NCI-H460 (cell line): ENCODE data around the gene HDAC11. TPM values are rescaled to one million over a fixed set of nuclear protein-coding genes. Genes with fewer than 3 reads are reported as not detected.
"Not testable (repeated sequence)": the region's sequence is repeated elsewhere in the genome, so short reads cannot be mapped to it uniquely, and the experiment has no call there.

Experiments used
- DNase-seq: peaks from one replicate; pipeline ENCODE4 v3.0.0-alpha.2; 2016; ENCODE audit warnings: low read depth; ENCODE audit errors: extremely low read depth
- total RNA-seq: library from RNA; depleted of rRNA; stranded (reverse); fragments of >200 nt; shearing (Covaris generic); gene quantifications from 2 replicates; pipeline ENCODE4 v1.2.3, GENCODE V29; 2014

HDAC11 gene
- total RNA-seq, 1 experiment from 2014 or later = 1.6 TPM

DNA sequence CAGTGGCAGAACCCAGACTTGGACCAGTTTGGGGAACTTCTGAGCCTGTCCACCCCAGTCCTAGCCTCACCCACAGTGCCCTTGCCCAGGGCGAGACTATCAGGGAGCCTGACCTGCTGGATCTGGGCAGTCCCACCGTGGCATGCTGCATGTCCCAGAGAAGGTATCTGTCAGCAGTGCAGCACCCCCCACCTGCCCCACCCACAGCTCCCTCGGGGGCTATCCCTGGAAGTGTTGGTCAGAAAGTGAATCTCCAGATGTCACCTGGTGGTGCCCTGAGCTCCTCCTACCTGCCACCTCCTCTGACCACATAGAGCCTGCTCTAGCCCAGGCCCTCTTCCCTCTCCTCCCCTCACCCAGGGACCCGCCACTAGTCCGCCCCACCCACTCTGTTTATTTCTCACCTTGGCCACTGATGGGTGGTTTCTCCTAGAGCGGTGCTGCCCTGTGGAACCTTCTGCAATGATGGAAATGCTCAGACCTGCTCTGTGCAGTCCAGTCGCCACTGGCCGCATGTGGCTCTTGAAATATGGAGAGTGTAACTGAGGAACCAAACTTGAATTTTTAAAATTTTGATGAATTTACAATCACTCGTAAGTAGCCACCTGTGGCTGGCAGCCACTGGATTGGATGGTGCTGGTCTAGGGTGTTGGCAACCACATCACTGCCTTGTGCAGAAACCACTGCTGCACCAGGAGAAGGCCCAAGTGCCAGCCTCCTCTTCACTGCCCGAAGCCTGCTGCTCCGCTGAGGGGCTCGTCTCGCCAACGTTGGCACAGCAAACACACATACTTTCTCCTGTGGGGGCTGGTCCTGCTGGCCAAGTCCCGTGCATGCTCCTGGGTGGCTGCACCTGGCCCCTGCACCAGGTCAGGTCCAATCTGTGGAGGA is 13.1 kb downstream of the HDAC11 start:
- no peak for DNase-seq

DNA sequence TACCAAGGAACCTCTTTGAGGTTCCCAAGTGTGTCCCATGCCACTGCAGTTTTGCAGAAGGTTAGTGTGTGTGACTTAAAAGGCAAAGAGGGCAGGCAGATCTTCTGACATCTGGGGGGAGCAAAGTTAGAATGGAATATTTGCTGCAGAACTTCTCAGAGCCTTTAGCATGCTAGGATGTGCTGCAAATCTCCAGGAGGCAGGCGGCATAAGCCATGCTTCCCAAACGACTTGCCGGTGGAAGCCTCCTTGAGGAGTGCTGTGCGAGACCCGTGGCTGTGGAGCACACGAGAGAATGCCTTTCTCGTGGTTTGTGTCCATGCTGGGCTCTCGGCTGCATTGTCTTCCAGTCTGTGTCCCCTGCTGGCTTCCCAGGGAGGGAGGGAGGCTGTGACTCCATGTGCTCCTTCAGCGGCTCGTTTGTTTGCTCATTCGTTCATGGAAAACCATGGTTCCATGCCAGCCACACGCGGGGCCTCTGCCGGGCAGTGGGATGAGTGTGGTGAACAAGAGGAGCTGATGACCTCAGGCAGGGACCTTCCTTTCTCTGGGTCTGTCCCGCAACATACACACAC is 13.8 kb downstream of the HDAC11 start:
- no peak for DNase-seq

DNA sequence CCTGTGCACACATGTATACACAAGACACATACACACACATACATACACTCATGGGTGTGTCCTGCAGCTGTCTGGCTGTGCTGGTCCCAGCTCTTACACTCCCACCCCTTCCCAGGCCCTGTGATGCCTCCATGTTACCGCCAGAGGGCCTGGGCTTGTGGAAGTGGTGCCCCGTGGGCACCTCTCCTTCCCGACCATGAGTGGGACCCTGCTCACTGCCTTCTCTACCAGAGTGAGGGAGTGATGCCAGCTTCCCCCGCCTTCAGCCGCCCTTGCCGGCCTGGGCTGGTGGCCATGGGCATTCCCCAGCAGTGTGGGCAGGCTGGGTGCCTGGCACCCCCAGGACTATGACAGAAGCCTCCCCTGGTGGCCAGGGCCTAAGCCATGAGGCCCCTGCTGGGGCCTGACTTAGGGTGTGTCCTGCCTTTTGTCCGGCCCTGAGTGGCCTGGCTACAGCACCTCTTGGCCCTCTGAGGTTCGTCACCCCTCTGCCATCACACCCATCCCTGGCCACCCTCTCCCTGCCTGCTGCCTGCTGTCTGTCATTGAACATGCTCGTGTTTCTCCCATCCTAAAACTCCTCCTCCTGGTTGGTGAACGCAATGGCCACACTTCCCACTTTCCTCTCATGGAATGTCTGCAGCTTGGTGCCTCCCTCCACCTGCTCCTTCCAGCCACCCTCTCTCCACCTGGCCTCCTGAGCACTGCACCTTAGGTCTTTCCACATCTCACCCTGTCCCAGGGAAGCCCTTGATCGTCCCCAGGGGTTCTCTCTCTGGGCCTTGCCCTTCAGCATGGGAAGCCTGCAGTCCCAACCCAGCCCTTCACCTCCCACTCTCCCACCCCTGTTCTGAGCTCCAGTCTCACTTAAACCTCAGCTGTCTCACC is 14.6 kb downstream of the HDAC11 start:
- peak; percentile 17 for DNase-seq

DNA sequence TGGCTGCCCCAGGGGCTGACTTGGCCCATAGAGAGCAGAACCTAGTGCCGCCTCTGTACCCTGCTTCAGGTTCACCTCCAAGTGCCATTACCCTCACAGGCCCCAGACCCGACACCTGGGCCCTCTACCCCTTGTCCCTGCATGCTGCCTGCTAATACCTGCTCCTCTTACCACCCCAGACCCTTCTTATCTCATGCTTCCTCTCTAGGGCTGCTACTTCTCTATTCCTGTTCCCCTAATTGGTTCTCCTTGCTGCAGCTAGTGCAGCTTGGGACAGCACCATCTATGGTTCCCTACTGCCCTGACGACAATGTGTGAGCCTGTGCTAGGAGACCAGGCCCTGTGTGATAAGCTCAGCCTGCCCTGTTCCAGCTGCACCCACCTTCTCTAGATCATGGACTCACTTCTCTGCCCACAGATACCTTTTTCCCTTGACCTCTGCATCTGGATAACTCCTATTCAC is 15.3 kb downstream of the HDAC11 start:
- DNase-seq = no peak

DNA sequence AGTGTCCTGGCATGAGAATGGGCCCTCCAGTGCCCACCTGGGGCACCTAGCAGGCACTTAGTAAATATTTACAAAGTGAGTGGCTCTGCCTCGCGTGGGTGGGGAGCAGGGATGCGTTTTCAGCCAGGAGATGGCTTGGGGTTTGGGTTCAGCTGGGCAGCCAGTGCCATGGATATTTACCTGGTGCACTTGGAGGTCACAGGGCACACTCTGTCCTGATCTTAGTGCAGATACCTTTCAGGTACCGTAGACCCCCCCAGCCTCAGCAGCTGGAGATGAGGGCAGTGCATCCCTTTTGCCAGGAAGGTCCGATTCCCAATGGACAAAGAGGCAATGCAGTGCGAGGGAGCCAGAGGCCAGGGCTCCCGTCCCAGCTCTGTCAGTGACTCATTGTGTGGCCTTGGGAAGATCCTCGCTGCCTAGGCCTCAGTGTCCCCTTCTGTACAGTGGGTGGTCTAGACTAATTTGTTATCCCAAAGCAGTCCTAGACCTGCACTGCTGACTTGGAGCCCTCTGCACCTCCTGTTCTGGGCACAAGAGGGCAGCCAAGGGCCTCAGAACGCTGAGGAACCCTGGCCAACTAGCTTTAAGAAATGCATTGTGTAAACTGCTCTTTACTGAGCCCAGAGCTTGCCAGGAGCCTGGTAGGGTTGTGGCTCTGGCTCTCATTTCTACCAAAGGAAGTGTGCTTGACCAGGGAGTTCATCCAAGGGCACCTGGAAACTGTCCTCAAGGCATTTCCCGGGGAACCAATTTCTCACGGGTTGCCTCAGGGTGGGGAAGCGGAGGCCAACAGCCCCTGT is 16.0 kb downstream of the HDAC11 start:
- DNase-seq = peak; percentile 63

DNA sequence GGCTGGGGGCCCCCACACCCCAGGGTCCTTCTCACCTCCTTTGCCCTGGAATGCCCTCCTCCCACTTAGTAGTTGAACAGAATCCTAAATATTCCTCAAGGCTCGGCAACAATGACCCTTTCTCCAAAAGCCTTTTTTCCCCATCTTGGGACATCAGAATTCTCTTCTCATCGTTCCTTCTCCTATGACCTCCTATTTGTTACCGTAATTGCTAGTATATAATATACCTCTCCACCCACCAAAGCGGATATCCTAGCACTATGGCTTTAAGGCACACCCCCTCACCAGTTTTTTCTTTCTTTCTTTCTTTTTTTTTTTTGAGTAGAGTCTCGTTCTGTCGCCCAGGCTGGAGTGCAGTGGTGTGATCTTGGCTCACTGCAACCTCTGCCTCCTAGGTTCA is 16.8 kb downstream of the HDAC11 start:
- DNase-seq = no peak

DNA sequence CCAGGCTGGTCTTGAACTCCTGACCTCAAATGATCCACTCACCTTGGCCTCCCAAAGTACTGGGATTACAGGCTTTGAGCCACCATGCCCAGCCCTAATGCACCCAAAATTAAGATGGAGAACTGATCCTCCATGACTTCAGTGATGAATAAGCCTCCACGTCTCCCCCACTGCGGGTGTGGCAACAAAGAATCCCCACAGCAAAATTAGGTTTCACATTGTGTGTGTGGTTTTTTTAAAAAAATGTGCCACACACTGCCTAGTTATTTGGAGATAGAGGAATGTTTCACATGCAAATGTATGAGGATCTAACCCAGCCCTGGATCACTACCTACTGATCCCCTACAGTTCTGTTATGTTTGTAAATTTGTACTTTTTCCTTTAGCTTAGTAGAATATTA is 17.3 kb downstream of the HDAC11 start:
- no peak for DNase-seq

DNA sequence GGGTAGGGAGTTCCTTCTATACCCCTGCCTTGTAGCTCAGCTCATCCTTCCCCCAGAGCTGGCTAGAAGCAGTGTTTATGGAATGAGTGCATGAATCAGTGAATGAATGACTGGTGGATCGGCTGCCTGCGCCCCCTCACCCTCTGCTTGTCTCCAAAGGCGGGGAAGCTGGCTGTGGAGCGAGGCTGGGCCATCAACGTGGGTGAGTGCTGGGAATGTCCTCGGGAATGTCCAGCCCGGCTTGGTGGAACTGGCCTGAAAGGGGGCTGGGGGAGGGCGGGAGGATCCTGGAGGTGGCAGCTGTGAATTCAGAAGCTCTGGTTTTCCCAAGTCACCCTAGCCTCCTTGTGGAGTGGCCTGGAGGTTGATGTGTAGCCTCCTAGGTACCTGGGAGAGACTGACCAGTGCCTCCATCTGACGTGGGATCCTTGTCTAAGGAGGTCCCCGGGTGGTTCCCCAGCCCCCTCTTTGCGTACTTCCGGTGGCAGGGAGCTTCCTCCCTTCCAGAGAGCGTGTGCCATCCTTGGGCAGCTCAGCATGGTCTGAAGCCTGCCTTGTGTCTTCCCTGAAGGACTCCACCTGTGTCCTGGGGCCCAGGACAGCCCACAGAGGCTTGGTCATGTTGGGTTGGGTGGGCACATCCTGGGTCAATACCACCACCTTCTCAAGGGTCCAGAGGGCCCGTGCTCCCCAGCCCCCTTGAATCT is 18.4 kb downstream of the HDAC11 start:
- DNase-seq = no peak

DNA sequence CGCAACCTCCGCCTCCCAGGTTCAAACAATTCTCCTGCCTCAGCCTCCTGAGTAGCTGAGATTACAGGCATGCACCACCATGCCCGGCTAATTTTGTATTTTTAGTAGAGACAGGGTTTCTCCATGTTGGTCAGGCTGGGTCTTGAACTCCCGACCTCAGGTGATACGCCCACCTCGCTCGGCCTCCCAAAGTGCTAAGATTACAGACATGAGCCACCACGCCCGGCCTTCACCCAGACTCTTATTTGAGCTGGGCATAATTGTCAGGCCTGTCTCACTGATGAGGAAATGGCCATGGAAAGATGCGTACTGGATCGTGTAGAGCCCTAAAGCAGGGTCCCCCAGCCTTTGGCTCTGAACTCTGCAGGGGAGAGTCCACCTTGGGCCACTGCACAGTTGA is 19.1 kb downstream of the HDAC11 start:
- not testable (repeated sequence) for DNase-seq

DNA sequence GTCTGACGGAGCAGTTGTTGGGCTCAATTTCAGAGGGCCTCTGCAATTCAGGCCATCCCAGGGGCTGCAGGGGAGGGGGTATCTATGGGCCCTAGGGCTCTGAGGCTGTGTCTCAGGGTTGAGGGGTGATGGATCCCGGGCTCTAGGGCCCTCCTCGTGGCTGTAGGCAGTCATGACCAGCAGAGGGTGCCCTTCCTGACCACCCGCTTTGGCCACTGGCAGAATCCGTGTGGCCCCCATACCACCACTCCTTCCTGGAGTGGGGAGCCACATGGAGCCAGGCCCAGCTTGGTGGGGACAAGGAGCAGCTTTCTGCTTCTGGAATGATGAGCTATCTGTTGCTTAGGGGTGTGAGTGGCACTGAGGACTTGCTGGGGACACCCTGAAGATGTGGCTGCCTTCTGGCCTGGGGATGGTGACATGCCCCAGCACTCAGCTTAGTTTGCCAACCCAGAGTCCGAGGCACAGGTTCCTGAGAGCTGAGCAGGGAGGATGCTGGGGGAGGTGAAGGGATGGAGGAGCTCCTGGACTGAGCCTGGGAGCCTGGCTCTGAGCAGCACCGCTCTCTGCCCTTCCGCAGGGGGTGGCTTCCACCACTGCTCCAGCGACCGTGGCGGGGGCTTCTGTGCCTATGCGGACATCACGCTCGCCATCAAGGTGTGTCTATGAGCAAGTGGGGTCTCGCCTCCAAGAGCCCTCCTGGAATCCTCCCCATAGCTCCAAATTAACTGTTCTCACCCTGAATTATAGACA is 20.2 kb downstream of the HDAC11 start:
- no peak for DNase-seq

DNA sequence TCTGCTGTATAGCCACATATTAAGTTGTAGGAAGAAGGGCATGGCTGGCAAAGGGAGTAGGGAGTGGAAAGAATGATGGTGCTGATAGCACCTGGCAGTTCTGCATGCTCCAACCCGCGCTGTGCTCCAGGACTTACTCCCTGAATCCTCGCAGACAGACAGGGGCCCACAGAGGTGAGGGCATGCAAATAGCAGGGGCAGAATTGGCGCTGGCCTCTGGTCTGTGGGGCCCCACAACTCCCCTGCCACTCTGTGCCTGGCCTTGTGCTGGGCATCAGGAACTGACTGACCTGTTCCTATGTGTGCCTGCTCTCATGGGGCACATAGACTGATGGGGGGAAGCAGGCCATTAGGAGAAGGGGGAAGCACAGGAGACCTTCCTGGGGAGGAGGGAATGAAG is 20.9 kb downstream of the HDAC11 start:
- no peak for DNase-seq

DNA sequence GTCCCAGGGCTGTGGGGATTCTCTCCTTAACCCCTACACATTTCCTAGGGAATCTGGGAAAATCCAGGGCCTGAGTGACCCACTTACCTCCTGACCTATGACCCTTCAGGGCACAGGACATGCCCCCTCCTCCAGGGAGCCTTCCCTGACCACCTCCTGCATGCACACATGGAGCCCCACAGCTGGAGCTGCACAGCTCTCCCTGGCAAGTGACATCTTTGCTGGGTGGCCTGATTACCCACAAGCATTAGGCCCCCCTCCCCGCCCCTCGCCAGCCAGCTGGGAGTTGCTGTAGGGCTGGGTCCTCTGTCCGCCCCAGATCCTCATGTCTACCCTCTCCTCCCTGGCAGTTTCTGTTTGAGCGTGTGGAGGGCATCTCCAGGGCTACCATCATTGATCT is 21.4 kb downstream of the HDAC11 start:
- no peak for DNase-seq

DNA sequence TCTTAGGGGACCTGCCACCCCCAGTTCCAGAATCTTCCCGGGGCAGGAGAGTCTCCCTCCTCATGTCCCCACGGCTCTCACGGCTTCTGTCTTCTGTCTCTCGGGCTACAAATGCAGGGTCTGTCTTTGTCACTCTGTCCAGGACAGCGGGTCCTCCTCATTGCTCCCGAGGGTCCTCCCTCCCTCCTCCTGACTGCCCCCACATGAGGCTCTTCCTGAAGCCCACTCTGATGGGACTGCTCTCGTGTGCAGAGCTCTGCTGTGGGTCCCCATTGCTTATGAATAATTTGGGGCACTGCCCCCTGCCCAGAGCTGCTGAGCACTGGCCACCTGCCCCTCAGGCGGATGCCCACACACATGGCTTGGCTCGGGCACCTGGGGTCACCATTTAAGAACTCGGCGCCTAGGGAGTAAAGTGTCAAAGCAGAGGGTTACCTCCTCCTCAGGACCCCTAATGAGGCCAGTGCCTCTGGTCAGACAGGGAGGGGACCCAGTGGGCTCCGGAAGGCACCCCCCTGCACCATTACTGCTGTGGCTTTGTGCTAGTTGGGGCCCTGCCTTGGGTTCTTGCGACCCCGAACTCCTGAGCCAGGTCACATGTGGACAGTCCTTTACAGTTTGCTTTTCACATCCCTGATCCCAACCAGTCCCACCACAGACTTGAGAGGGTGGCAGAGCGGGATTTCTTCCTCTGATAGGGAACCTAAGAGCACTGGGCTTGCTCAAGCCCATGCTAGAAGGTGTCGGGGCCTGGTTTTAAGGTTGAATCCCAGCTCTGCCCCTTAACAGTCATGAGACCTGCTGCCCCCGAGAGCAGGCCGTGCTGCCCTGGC is 22.1 kb downstream of the HDAC11 start:
- DNase-seq = no peak

DNA sequence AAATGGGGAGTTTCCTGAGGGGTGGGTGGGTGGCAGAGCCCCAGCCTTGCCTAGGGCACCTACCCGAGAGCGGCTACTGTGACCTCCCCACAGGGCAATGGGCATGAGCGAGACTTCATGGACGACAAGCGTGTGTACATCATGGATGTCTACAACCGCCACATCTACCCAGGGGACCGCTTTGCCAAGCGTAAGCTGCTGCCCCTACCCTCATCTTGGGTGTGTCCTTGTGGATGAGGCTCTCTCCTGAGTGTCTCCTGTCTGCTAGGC is 22.6 kb downstream of the HDAC11 start:
- no peak for DNase-seq

DNA sequence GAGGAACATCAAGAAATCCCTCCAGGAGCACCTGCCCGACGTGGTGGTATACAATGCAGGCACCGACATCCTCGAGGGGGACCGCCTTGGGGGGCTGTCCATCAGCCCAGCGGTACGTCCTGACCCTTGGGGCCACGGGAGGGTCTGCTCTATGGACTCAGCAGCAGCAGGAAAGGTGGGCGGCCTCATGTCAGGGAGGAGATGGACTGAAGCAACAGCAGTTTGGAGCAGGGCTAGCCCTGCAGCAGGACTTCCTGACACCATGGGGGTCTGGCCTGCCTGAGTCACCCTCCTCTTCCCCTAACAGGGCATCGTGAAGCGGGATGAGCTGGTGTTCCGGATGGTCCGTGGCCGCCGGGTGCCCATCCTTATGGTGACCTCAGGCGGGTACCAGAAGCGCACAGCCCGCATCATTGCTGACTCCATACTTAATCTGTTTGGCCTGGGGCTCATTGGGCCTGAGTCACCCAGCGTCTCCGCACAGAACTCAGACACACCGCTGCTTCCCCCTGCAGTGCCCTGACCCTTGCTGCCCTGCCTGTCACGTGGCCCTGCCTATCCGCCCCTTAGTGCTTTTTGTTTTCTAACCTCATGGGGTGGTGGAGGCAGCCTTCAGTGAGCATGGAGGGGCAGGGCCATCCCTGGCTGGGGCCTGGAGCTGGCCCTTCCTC is 24.2 kb downstream of the HDAC11 start:
- DNase-seq = no peak

DNA sequence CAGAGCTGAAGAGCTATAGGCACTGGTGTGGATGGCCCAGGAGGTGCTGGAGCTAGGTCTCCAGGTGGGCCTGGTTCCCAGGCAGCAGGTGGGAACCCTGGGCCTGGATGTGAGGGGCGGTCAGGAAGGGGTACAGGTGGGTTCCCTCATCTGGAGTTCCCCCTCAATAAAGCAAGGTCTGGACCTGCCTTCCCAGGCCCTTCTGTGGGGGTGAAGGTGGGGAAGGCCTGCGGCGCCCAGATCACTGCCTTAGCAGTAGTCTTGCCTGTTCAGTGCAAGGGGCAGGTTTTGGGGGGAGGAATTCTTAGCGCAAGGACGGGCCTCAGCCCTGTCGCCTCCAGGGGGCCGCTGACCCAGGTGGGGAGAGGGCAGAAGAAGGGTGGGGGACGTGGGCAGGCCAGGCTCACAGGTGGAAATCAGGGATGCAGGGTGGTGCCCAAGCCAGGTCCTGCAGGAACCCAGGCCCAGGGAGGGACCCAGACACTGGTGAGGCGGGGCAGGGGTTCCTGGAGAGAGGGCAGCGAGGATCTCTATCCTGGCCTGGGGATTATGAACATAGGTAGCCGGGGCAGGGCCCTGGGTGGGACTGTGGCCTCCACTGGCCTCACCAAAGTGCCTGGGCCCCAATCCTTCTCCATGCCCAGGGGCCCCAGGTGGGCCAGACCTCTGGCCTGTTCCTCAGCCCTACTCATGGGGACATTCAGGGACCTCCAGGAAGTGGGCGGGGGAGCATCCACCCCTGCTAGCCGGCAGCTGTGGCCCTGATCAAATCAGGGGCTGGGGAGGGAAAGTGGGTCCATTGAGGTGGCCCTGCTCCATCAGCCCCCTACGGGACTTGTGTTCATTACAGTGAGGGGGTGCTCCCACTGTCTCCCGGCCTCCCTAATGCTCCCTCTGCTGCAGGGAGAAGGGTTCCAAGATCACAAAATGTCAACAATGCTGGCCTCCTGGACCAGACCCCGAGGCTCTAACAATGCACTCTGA is 25.3 kb downstream of the HDAC11 start:
- DNase-seq = no peak

DNA sequence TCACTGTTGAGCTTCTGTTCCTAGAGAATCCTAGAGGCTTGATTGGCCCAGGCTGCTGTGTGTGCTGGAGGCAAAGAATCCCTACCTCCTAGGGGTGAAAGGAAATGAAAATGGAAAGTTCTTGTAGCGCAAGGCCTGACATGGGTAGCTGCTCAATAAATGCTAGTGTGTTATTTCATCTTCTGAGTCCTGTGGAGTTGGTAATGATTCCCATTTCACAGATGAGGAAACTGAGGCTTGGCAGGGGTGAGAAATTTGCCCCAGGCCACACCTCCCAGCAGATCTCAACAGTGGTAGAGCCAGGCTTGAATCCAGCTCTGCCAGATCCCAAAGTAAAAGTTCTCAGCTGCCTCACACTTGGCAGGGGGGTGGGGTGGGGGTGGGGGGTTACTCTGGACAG is 26.1 kb downstream of the HDAC11 start:
- DNase-seq = no peak
